HG03175 (cell line): ENCODE measurements around the gene CHRNG.

Experiments
- ATAC-seq: cut with Tn5 transposase; IDR thresholded peaks from one replicate; pipeline ENCODE4 v1.9.1; 2021; ENCODE audit warnings: mild to moderate bottlenecking, moderate library complexity; ENCODE audit not compliant: unreplicated experiment

The CHRNG gene

GRCh38 chr2:232504438-232504837 lies 35.1 kb upstream of the CHRNG start:
- no peak for ATAC-seq

GRCh38 chr2:232505856-232506255 lies 33.6 kb upstream of the CHRNG start:
- ATAC-seq = no peak

GRCh38 chr2:232506709-232507108 lies 32.8 kb upstream of the CHRNG start:
- no peak for ATAC-seq

GRCh38 chr2:232508251-232508650 lies 31.2 kb upstream of the CHRNG start:
- no peak for ATAC-seq

GRCh38 chr2:232511336-232511890 lies 28.1 kb upstream of the CHRNG start:
- no peak for ATAC-seq

GRCh38 chr2:232512602-232513001 lies 26.9 kb upstream of the CHRNG start:
- ATAC-seq = no peak

- ATAC-seq = no peak
Observed at GRCh38 chr2:232513353-232513752, 26.1 kb upstream of the CHRNG start.

GRCh38 chr2:232515639-232516038 lies 23.9 kb upstream of the CHRNG start:
- ATAC-seq = no peak

GRCh38 chr2:232516551-232516950 lies 22.9 kb upstream of the CHRNG start:
- ATAC-seq = no peak

- ATAC-seq = no peak
Observed at GRCh38 chr2:232518844-232519243, 20.6 kb upstream of the CHRNG start.

GRCh38 chr2:232519581-232520438 lies 19.7 kb upstream of the CHRNG start, which contains the start of gene PRSS56:
PRSS56 (plus strand) TSS chr2:232520388; CDS start chr2:232520599, 211 bp downstream.
- ATAC-seq = no peak

GRCh38 chr2:232520489-232520888 lies 19.0 kb upstream of the CHRNG start:
- ATAC-seq = no peak

GRCh38 chr2:232521098-232521497 lies 18.4 kb upstream of the CHRNG start:
- ATAC-seq = no peak

- ATAC-seq = no peak
Observed at GRCh38 chr2:232521959-232522622, 17.4 kb upstream of the CHRNG start.

GRCh38 chr2:232522623-232523401 lies 16.7 kb upstream of the CHRNG start:
- no peak for ATAC-seq

- ATAC-seq = no peak
Observed at GRCh38 chr2:232523402-232523681, 16.1 kb upstream of the CHRNG start.

GRCh38 chr2:232523682-232524597 lies 15.6 kb upstream of the CHRNG start:
- no peak for ATAC-seq

GRCh38 chr2:232524771-232525170 lies 14.7 kb upstream of the CHRNG start:
- no peak for ATAC-seq

- no peak for ATAC-seq
Observed at GRCh38 chr2:232525199-232525598, 14.3 kb upstream of the CHRNG start.

- ATAC-seq = no peak
Observed at GRCh38 chr2:232525791-232526371, 13.6 kb upstream of the CHRNG start, which contains the start of gene CHRND. CHRND (plus strand) TSS chr2:232526160; CDS start chr2:232526216, 56 bp downstream.
